HTR-8/SVneo (cell line): ENCODE data around the gene TRIM2.
A peak's percentile ranks its signal among the peaks of the same experiment; 100 is the strongest.

Source experiments
- DNase-seq: peaks from one replicate; pipeline ENCODE4 v3.0.0; 2011; ENCODE audit warnings: low spot score, mixed read lengths; ENCODE audit not compliant: insufficient read length
- FAIRE-seq: peaks from 2 replicates; lab custom pipeline; 2011; peaks lifted over from hg19 to GRCh38; lab: Jason Lieb, UNC

Gene TRIM2

GRCh38 chr4:153244969-153245368, 40.7 kb downstream of the TRIM2 start:
- DNase-seq (no peak), FAIRE-seq (no peak)

- DNase-seq = no peak
- no peak for FAIRE-seq
Measured at GRCh38 chr4:153245775-153246174, 41.5 kb downstream of the TRIM2 start.

- DNase-seq (no peak), FAIRE-seq (no peak)
Measured at GRCh38 chr4:153246446-153247115, 42.3 kb downstream of the TRIM2 start.

- DNase-seq (no peak), FAIRE-seq (no peak)
Measured at GRCh38 chr4:153247116-153247490, 42.9 kb downstream of the TRIM2 start.

- FAIRE-seq (no peak), DNase-seq (no peak)
Measured at GRCh38 chr4:153248641-153249198, 44.5 kb downstream of the TRIM2 start.

GRCh38 chr4:153249199-153250041, 45.2 kb downstream of the TRIM2 start:
- FAIRE-seq (peak; percentile 13), DNase-seq (peak; percentile 93)

GRCh38 chr4:153252122-153252521, 47.9 kb downstream of the TRIM2 start:
- DNase-seq = no peak
- FAIRE-seq = no peak

- no peak for FAIRE-seq
- DNase-seq = no peak
Measured at GRCh38 chr4:153255233-153255632, 51.0 kb downstream of the TRIM2 start.

GRCh38 chr4:153257151-153257620, 52.9 kb downstream of the TRIM2 start:
- FAIRE-seq = peak; percentile 84
- DNase-seq = peak; percentile 66

- DNase-seq (no peak), FAIRE-seq (no peak)
Measured at GRCh38 chr4:153257991-153258390, 53.7 kb downstream of the TRIM2 start.

- FAIRE-seq (no peak), DNase-seq (no peak)
Measured at GRCh38 chr4:153258750-153259149, 54.5 kb downstream of the TRIM2 start.

GRCh38 chr4:153259661-153260060, 55.4 kb downstream of the TRIM2 start:
- FAIRE-seq (no peak), DNase-seq (no peak)

GRCh38 chr4:153260132-153260531, 55.9 kb downstream of the TRIM2 start:
- DNase-seq (no peak), FAIRE-seq (no peak)

GRCh38 chr4:153260553-153261300, 56.5 kb downstream of the TRIM2 start:
- no peak for FAIRE-seq
- DNase-seq = no peak

- FAIRE-seq (no peak), DNase-seq (no peak)
Measured at GRCh38 chr4:153261461-153261860, 57.2 kb downstream of the TRIM2 start.

GRCh38 chr4:153261914-153262313, 57.7 kb downstream of the TRIM2 start:
- DNase-seq (no peak), FAIRE-seq (no peak)

- FAIRE-seq (no peak), DNase-seq (no peak)
Measured at GRCh38 chr4:153265306-153266047, 61.2 kb downstream of the TRIM2 start.

GRCh38 chr4:153266988-153267387, 62.7 kb downstream of the TRIM2 start:
- FAIRE-seq = no peak
- no peak for DNase-seq

- FAIRE-seq (no peak), DNase-seq (no peak)
Measured at GRCh38 chr4:153267890-153268289, 63.6 kb downstream of the TRIM2 start.

- FAIRE-seq (no peak), DNase-seq (no peak)
Measured at GRCh38 chr4:153268295-153268694, 64.1 kb downstream of the TRIM2 start.
